GM21619 (cell line): ENCODE results near the gene PARD6G.
"Not testable (repeated sequence)": the region's sequence is repeated elsewhere in the genome, so short reads cannot be mapped to it uniquely, and the experiment has no call there.

ENCODE experiments used
- ATAC-seq: cut with Tn5 transposase; IDR thresholded peaks from one replicate; pipeline ENCODE4 v1.9.1; 2021; ENCODE audit not compliant: unreplicated experiment

The PARD6G gene

GRCh38 chr18:80243204-80243603 is 4.1 kb downstream of the PARD6G start:
- no peak for ATAC-seq

DNA sequence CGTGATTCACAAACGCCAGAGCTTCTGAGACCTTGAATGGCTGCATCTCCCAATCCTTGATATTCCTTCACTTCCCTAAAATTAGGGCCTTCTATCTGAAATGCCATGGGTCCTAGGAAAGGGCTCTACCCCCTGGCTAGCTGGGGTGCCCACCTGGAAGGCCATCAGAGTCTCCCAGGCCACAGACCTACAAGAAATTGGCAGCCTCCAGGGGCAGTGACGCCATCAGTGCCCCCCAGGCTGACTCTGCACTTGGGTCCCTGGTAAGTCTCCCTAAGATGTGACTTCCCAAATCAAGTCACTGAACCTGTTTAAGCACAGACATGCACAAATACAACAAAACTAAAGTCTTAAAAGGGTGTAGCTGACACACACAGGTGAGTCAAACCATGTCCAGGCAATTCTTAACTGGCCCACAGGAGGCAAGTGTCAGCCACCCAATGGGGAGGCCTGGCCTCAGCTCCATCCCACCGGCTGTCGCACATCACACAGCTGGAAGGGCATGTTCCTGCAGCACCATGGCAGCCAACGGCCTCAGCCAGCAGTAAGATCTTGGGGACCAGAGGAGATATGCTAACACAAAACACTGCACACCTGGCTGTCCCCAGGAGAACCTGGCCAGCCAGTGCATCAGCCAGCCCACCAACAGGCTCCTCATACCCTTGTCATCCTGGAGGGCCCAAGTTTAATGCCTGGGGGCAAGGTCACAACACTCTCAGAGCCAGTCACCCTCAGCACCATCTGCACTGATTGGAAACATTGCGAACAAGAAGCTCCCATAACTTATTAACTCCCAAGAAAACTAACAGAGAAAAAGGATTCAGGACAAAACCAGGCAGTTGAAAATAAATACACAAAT is 5.2 kb downstream of the PARD6G start:
- no peak for ATAC-seq

- no peak for ATAC-seq
Observed at GRCh38 chr18:80239830-80240229, 7.5 kb downstream of the PARD6G start.

DNA sequence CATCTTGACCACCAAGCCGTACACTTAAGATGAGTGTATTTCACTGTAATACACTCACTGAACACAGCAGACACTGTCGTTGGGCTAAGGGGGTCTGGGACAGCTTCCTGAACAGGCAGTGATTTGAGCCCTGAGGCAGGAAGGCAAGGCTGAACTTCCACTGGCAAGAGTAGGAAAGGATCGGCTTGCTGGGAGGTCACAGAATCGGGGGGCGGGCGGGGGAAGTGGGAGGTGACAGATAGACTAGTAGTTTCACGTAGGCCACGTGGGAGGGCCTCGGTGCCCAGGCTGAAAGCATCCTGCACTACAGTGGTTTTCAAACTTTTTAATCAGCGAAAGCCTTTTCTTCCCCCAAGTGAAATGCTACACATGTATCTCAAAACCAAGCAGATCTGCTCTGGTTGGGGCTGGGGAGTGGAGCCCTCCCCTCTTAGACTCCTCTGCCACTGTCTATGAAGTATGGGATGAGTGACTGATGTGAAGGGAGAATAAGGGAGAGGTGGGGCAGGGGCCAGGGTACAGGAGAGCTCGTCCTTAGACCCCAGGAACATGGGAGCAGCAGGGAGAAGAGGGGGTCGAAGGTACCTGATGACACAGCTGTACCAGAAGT is 8.6 kb downstream of the PARD6G start:
- no peak for ATAC-seq

DNA sequence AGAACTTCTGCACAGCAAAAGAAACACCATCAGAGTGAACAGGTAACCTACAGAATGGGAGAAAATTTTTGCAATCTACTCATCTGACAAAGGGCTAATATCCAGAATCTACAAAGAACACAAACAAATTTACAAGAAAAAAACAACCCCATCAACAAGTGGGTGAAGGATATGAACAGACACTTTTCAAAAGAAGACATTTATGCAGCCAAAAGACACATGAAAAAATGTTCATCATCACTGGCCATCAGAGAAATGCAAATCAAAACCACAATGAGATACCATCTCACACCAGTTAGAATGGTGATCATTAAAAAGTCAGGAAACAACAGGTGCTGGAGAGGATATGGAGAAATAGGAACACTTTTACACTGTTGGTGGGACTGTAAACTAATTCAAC is 9.8 kb downstream of the PARD6G start:
- ATAC-seq, result not testable (repeated sequence)

GRCh38 chr18:80234398-80234797 is 12.9 kb downstream of the PARD6G start:
- ATAC-seq, result no peak

GRCh38 chr18:80233899-80234298 is 13.4 kb downstream of the PARD6G start:
- no peak for ATAC-seq

GRCh38 chr18:80233201-80233835 is 14.0 kb downstream of the PARD6G start:
- ATAC-seq, result no peak

DNA sequence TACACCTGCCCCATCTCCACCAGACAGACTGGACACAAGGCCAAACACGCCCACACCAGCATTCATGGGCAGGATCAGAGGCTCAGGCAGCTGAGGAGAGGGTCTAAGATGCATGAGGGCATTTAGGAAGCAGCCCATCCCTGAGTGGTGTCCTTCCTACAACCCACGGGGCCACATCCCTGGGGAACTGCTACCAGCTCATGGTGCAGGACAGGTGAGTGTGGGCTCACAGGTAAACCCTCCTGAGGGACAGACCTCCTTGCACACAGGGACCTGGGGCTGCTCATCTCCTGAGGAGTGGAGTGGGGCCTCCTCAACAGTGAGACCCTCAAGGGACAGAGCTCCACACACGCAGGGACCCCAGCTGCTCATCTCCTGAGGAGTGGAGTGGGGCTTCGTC is 14.6 kb downstream of the PARD6G start:
- ATAC-seq, result no peak

DNA sequence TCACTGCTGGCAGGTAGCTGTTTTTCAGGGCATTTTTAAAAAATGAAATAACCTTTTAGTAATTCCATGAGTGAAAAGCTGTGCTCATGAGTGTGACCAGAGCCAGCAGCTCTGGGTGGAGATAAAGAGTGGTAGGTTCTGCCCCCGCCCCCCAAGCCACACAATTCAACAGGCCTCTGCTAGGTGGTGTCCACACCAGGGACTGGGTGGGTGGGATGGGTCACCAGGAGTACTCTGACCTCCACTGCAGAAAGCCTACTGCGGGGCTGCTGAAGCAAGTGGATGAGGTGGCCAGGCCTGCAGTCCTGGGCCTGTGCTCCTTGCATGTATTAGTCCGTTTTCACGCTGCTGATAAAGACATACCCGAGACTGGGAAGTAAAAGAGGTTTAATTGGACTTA is 15.3 kb downstream of the PARD6G start:
- no peak for ATAC-seq

- no peak for ATAC-seq
Observed at GRCh38 chr18:80231616-80232015, 15.7 kb downstream of the PARD6G start.

DNA sequence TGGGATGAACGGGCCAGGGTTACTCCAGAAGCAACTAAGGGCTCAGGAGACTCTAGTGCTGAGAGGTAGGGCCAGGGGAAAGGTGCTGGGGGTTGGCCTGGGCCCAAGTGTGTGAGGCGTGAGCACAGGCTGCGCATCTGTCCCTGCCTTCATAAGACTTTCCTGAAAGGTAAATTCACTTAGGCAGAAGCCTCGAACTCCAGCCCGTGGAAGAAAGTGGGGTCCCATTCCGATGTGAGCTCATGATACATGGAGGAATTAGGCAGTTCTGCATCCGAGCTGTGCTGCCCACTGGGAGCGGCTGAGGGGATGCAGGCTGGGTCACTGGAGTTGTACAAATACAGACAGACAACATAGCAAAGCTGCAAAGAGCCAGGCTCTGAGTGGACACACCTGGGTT is 16.2 kb downstream of the PARD6G start:
- no peak for ATAC-seq

- no peak for ATAC-seq
Observed at GRCh38 chr18:80229766-80230745, 17.3 kb downstream of the PARD6G start.

DNA sequence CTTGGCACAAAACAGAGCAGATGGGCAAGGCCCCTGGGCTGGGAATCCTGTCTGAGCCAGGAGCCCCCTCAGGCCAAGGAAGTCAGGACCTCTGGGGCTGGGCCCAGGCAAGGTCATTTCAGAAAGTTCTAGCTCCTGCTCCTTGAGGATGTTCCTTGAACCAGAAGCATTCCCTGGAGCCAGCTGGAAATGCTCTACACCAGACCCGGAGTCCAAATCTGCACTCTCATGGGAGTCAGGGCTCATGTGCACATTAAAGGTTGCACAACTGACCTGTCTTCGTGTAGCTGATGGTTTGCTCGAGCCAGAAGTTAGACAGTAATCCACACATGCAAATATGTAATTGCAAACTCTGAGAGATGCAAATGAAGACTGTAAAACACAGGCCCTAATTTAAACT is 18.0 kb downstream of the PARD6G start:
- ATAC-seq, result no peak

DNA sequence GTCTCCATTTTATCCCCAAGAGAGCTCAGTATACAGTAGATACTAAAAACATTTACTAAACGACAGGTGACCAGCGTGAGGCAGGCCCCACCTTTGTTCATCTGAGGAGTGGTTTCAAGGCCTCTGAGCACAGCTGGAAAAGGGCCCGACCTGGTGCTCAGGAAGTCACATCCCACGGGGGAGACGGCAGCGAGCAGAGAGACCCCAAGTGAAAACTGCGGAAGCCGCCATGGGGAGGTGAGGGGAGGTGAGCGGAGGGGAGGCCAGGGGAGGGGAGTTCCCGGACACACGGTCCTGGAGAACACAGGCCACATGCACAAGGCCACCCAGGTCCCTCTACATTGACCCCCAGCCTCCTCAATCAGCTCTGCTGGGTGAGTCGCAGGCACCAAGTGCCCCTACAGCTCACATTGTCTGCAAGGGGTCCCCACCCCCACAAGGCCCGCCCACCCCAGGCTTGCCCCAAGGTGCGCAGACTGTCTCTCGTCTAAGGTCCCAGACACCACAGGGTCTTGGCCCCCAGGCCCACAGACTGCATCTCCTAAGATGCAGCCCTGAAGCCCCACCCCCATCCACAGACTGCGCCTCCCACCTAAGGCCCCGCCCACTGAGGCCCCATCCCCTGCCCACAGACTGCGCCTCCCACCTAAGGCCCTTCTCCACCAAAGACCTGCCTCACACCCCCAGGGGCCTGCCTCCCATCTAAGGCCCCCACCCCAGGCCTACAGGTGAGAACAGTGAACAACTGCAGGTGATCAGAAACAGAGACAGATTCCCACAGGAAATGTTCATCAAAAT is 19.1 kb downstream of the PARD6G start:
- ATAC-seq, result no peak

DNA sequence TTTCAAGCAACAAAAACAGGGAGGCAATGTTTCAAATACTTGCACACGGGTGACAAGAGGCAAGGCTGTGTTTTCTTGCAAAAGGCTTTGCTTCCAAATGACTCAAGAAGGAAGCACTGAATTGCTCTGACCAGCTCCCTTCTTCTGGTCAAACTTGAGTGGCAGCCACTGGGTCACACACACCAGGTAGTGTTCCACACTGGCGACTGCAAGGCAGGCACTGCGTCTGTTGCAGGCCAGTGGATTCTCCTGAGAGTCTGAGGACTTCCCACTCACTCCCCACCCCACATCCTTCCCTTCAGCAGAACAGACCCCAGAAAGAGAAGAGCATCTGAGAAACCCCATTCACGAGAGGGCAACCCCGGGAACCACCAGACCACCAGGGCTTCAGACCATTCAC is 19.8 kb downstream of the PARD6G start:
- ATAC-seq, result no peak

DNA sequence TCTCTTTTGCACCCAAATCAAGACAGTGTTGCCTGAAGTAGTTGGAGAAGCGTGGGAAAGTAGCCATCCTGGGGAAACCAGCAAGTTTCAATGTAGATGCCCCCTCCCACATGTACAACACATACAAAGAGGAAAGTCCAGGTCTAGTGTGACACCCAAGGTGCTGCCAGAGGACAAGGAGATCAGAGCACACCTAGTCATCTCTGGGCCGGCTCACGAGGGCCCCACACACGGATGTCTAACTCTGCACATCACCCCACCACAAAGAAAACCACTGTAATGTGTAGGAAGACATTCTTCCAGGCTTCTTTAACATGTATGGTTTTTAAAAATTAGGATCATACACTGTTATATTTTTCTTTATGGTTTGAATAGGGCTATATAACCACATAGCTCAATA is 21.6 kb downstream of the PARD6G start:
- no peak for ATAC-seq

GRCh38 chr18:80223581-80224148 is 23.6 kb downstream of the PARD6G start:
- ATAC-seq, result no peak

DNA sequence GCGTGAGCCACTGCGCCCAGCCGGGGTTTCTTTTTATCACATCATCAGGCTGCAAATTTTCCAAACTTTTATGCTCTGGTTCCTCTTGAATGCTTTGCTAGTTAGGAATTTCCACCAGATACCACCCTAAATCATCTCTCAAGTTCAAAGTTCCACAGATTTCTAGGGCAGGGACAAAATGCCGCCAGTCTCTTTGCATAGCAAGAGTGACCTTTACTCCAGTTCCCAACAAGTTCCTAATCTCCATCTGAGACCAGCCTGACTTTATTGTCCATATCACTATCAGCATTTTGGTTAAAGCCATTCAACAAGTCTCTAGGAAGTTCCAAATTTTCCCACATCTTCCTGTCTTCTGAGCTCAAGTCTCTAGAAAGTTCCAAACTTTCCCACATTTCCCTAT is 27.8 kb downstream of the PARD6G start:
- ATAC-seq, result not testable (repeated sequence)
